Progenitor cell of endocrine pancreas (in vitro differentiated cells): Measurements from ENCODE around the gene EPGN. TPM values are rescaled to one million over a fixed set of nuclear protein-coding genes. Genes with fewer than 3 reads are reported as not detected.

ENCODE experiments used
- DNase-seq: peaks from one replicate; pipeline ENCODE4 v3.0.0; 2021; ENCODE audit warnings: low spot score; ENCODE audit not compliant: unreplicated experiment
- H3K27ac Mint-ChIP-seq: 2 replicates; pipeline ENCODE4 v1.8.0; 2021; ENCODE audit warnings: mild to moderate bottlenecking, moderate library complexity, mixed read lengths
- H3K27me3 Mint-ChIP-seq: 2 replicates; pipeline ENCODE4 v1.8.0; 2021; ENCODE audit warnings: mixed read lengths
- H3K36me3 Mint-ChIP-seq: 2 replicates; pipeline ENCODE4 v1.8.0; 2022; ENCODE audit warnings: mixed read lengths; ENCODE audit not compliant: insufficient read depth
- H3K4me1 Mint-ChIP-seq: 2 replicates; pipeline ENCODE4 v1.8.0; 2021; ENCODE audit warnings: low read depth, mixed read lengths
- H3K4me3 Mint-ChIP-seq: 2 replicates; pipeline ENCODE4 v1.8.0; 2021; ENCODE audit warnings: low read depth, mild to moderate bottlenecking, moderate library complexity, mixed read lengths
- H3K9me3 Mint-ChIP-seq: 2 replicates; pipeline ENCODE4 v1.8.0; 2021; ENCODE audit warnings: low read depth, mixed read lengths
- CTCF ChIP-seq: fragments of 200-600 bp; sonication (generic); IDR thresholded peaks from one replicate; pipeline ENCODE4 v1.5.0; 2021; ENCODE audit warnings: antibody characterized with exemption, mild to moderate bottlenecking; ENCODE audit not compliant: unreplicated experiment
- total RNA-seq: library from RNA; stranded (reverse); gene quantifications from 2 replicates; pipeline ENCODE4 v1.2.1, GENCODE V29; 2021

The EPGN gene
- total RNA-seq, 1 donor from 2014 or later, result not detected

GRCh38 chr4:74330295-74330750 is 22.1 kb downstream of the EPGN start:
- H3K4me1 Mint-ChIP-seq, result peaks cover 2% of the 10 kb centered on the region
- no peak for TF ChIP-seq CTCF
- H3K27me3 Mint-ChIP-seq, result no peaks in the 10 kb centered on the region
- H3K36me3 Mint-ChIP-seq, result no peaks in the 10 kb centered on the region
- no peak for DNase-seq
- no peak overlapping the region for H3K4me3 Mint-ChIP-seq
- peaks cover 4% of the 10 kb centered on the region for H3K9me3 Mint-ChIP-seq
- no peak overlapping the region for H3K27ac Mint-ChIP-seq

GRCh38 chr4:74331252-74331651 is 23.0 kb downstream of the EPGN start:
- TF ChIP-seq CTCF, result no peak
- DNase-seq, result no peak
- peaks cover 4% of the 10 kb centered on the region for H3K9me3 Mint-ChIP-seq

GRCh38 chr4:74331944-74332343 is 23.7 kb downstream of the EPGN start:
- Mint-ChIP-seq H3K27me3 (no peaks in the 10 kb centered on the region), H3K4me3 (no peak overlapping the region), H3K9me3 (peaks cover 4% of the 10 kb centered on the region), H3K27ac (no peak overlapping the region), H3K4me1 (peaks cover 2% of the 10 kb centered on the region), H3K36me3 (no peaks in the 10 kb centered on the region)
- no peak for DNase-seq
- TF ChIP-seq CTCF, result no peak

More at GRCh38 chr4:74331252-74331651, 23.0 kb downstream of the EPGN start:
- H3K27me3 Mint-ChIP-seq, result no peaks in the 10 kb centered on the region
- no peaks in the 10 kb centered on the region for H3K36me3 Mint-ChIP-seq
- H3K4me3 Mint-ChIP-seq, result no peak overlapping the region
- H3K4me1 Mint-ChIP-seq, result peaks cover 2% of the 10 kb centered on the region
- H3K27ac Mint-ChIP-seq, result no peak overlapping the region

GRCh38 chr4:74334636-74335035 is 26.4 kb downstream of the EPGN start:
- Mint-ChIP-seq H3K9me3 (no peaks in the 10 kb centered on the region), H3K27me3 (no peaks in the 10 kb centered on the region), H3K36me3 (no peaks in the 10 kb centered on the region), H3K4me3 (no peak overlapping the region), H3K4me1 (peaks cover 2% of the 10 kb centered on the region), H3K27ac (no peak overlapping the region)
- no peak for DNase-seq
- no peak for TF ChIP-seq CTCF

- Mint-ChIP-seq H3K4me1 (peaks cover 1% of the 10 kb centered on the region), H3K27ac (no peak overlapping the region), H3K9me3 (no peaks in the 10 kb centered on the region), H3K36me3 (no peaks in the 10 kb centered on the region), H3K27me3 (no peaks in the 10 kb centered on the region), H3K4me3 (no peak overlapping the region)
- DNase-seq, result no peak
- TF ChIP-seq CTCF, result no peak
These were observed 27.2 kb downstream of the EPGN start for GRCh38 chr4:74335341-74336021.
